Eye (tissue), 1 donor: Measurements from ENCODE around the gene EFCAB6.

Experiments used
- DNase-seq: peaks from one replicate; pipeline ENCODE4 v3.0.0-alpha.2; 2015

Gene EFCAB6

DNA sequence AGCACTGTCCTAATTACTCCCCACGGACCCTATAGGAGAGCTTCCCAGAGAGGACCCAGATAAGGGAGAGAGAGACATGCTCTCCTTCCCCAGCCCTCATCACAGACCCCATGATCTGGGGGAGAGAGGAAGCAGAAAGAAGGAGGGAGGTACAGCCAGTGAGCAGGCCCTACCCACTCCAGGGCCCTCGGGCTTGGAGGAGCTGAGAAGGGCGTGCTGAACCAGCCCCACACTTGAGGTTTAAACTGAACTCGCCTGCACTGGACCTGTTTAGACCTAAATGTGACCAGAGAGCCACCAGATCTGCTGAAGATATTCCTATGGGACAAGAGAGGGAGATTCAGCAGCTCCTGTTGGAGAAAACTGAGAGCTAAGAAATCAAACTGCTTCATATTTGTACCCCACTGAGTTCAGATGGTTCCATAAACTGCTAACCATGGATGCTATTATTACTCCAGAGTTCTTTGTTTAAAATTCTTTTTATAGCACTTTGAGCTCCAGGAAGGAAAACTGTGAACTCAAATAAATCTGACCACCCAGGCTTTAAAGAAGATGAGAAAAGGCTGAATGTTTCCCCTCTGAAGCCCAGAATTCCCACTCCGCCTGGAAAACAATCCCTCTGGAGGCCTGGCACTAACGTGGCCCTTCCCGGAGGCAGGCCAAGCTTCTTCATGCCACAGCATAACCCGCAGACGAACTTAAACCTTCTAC lies 67.2 kb downstream of the EFCAB6 start:
- no peak for DNase-seq

- no peak for DNase-seq
Measured at GRCh38 chr22:43743929-43744643, 68.0 kb downstream of the EFCAB6 start.

DNA sequence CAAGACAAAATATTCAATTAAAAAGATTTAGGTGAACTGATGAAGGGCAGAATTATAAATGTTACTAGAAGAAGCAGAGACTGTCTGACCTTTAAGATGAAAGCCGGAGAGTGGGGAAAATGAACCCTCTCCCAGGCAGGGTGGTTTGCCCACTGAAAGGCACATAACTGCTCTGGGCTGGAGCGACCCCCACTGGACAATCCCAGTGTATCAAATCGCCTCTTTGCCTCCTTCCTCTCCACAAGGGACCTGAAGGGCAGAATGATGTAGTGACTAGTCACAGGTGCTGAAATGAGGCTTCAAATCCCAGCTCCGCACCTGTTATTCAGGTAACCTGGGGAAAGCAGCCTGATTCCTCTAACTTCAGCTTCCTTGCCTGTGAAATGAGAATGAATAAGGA lies 69.0 kb downstream of the EFCAB6 start:
- DNase-seq = no peak

DNA sequence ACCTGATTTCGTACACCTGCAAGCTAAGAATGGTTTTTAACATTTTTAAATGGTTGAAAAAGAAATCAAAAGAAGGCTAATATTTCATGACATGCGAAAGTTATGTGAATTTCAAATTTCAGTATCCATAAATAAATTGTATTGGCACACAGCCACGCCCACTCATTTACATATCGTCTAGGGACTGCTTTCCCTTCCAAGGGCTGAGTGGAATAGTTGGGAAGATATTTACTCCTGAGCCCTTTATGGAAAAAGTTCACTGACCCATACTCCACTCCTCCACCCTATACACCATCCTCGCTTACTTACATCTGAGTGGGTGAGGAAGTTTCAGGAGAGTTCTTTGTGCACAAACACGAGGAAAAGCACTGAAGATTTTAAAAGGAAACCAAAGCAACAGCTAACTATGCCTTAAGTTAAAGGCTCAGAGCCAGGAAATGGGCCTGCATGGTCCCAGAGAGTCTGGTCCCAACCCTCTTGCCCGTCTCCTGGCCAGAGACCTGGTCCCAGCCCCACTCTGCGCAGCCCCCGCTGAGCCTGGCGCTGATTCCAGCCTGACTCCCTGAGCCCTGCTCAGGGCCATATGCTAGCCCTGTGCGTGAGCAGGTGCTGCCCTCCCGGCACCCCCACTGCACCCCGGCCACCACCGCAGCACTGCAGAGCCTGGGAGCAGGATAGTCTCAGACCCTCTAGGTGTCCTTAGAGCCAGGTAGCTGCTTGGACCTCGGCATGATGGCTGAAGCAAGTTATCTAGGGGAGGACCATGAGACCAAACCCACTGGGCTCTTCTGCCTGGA lies 69.8 kb downstream of the EFCAB6 start:
- DNase-seq = no peak

- no peak for DNase-seq
Measured at GRCh38 chr22:43740587-43741270, 71.4 kb downstream of the EFCAB6 start.

DNA sequence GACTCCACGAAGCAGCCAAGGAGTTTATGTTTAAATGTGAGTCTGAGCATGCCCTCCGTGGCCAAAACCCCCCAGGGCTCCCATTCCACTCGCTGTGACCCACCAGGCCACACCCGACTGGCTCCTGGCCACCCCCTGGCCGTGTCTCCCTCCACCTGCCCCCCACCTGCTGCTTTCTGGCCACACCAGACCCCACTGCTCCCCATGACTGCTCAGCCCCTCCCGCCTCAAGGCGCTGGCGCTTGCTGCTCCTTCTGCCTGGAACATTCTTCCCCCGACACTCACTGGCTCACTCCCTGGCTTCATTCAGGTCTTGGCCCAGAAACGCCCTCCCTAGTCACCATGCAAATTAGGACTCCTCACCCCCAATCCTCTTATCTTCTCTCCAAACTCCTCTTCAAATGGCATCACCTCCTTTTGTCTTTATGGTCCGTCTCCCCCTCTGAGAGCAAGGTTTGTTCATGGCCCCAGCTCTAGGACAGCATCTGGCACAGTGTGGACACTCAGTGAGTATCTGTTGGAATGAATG lies 72.2 kb downstream of the EFCAB6 start:
- no peak for DNase-seq

GRCh38 chr22:43737150-43737828 lies 74.8 kb downstream of the EFCAB6 start:
- no peak for DNase-seq

GRCh38 chr22:43736651-43737050 lies 75.5 kb downstream of the EFCAB6 start:
- DNase-seq = no peak

DNA sequence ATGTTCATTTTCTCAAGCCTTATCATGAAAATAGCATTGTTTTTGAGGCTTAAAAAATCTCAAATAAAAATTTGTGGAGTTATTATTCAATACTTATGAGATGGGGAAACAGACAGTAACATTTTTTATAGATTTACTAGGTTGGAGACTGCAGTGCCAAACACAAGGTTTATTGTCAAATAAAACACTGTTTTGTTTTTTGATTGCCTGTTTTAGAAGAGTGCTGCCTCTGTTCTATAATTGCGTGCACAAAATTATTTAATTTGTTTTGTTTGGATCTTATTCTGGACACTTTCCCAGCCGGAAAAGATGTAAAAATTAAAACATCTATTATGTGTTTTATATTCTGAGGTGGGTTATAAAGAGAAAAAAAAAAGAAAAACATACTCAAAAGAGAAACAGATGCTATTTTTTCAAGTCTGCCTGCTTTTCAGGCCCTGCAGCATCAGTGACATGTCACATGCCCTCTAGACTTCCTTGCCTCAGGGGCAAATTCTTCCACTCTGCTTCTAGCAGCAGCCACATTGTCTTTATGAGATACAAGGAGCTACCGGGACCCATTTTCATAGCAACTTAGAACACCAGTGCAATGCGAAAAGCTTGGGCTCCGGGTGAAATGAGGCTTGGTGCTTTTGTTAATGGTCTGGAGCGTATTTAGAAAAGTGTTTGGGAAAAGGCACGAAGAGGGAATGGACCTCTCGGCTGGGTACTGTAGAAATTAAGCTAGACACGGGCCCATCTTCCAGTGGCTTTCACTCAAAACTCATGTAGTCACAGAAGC lies 77.5 kb downstream of the EFCAB6 start:
- peak; percentile 37 for DNase-seq

DNA sequence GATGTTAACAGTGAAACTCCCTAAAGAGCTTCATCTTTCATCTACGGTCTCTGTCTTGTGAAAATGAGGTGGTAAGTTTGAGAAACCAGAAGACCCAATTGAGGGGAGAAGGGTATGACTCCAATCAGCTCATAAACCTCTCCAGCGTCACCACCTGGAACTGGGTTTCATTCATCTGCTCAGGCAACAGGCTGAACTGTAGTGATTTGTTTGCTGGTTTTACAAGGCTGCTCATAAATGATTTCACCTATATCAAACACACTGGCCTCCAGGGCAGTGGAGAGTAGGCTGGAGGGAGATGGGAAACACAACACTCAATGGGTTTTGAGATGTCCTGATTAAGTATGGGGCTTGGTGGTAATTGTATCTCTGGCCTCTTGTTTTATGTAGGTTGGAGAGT lies 79.0 kb downstream of the EFCAB6 start:
- no peak for DNase-seq

DNA sequence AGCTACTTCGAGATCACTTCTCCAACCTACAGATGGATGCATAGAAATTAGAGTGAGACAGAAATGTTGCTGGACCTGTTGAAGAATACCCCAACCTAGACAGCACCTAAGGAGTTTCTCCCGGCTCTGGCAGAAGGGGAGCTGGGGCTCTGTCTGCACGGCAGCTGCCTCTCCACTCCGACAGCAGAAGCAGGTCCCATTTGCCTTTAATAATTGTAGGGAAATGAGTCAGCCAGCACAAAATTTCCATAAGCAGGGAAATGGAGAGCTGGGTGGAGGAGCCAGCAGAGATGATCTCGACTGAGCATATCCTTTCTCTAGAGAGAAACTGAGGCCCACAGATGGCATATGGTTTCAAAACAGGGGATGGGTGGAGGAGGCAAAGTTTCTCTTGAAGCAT lies 80.1 kb downstream of the EFCAB6 start:
- no peak for DNase-seq

- DNase-seq = no peak
Measured at GRCh38 chr22:43726964-43727543, 85.1 kb downstream of the EFCAB6 start.

DNA sequence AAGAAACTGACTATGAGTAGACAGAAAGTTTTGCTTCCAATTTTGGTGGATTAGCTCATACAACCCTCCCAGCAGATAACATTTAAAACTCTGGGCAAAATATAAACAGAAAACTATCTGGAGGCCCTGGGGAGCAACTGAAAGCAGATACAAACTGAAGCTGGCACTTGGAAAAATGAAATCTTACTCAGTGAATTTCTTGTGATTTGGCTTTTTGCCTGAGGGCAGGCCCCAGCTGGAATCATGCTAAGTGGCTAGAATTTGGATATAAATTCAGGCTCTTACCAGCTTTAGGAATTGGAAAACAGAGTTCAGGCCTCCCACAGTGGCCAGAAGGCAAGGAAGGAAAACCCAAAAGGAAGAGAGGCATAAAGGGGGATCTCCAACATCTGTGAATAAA lies 85.8 kb downstream of the EFCAB6 start:
- DNase-seq = peak; percentile 55

DNA sequence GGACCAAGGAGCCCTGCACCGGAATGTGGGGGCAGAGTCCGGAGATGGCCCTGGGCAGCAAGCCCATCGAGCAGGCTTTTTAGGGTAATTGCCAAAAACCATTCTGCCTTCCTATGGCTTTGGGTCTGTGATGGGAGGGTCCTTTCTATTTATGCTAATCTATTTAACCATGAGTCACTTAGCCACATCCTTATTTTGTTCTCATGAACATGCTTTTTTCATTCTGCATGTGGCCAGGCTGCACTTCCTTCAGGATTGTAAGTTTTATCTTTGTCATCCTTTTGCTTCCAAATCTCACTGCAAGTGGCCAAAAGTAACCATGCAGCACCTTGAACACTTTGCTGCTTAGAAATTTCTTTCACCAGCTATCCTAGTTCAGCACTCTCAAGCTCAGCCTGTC lies 88.3 kb downstream of the EFCAB6 start:
- no peak for DNase-seq

DNA sequence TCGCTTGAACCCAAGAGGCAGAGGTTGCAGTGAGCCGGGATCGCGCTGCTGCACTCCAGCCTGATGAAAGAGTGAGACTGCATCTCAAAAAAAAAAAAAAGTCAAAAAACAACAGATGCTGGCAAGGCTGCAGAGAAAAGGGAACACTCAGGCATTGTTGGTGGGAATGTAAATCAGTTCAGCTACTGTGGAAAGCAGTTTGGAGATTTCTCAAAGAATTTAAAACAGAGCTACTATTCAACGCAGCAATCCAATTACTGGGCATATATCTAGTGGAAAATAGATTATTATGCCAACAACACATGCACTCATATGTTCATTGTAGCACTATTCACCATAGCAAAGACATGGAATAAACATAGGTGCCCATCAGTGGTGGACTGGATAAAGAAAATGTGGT lies 89.7 kb downstream of the EFCAB6 start:
- no peak for DNase-seq

DNA sequence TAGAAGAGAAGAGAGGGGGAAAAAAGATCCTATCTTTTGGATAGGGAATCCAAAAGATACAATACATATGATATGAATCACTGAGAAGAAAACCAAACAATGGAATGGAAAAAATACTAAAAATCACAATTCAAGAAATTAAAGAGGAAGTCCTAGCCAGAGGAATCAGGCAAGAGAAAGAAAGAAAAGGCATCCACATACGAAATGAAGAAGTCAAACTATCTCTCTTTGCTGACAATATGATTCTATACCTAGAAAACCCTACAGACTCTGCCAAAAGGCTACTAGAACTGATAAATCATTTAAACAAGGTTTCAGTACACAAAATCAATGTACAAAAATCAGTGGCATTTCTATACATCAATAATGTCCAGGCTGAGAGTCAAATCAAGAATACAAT lies 91.4 kb downstream of the EFCAB6 start:
- no peak for DNase-seq

DNA sequence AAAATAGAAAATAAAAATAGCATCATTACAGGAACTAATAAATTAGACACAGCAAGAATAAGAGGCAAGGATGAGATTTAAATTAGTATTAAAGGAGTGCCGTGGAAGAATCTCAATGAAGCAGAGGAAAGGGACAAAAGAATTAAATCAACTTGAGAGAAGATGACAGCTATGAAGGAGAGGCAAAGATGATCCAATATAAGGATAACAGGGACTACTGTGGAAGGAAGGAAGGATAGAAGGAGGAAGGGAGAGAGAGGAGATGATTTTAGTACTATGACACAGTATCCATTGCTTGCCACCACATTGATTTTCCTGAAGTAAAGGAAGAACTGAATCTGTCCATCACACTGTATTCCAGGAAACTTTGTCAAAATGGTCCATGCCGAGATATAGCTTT lies 98.0 kb downstream of the EFCAB6 start:
- no peak for DNase-seq

GRCh38 chr22:43711681-43712080 lies 100.4 kb downstream of the EFCAB6 start:
- DNase-seq = no peak

DNA sequence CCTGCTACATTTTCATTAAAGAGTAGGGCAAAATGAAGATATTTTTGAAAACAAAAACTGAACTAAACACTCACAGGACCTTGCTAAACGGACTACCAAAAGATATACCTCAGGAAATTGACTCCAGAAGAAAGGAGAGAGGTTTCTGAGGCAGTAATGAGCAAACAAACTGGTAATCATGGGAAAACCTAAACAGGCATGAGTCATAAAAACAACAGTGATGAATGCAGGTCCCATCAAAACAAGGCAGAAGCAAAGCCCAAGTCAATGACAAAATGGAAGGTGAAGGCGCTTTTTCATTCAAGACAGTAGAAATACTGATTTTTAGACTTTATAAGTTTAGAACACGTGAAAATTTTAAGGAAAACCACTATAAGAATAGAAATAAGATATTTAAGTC lies 104.5 kb downstream of the EFCAB6 start:
- no peak for DNase-seq

- DNase-seq = no peak
Measured at GRCh38 chr22:43706571-43707328, 105.4 kb downstream of the EFCAB6 start.
